Measurements from ENCODE around the gene MYH1. TPM values are rescaled to one million over a fixed set of nuclear protein-coding genes. Genes with fewer than 3 reads are reported as not detected.

The MYH1 gene
- total RNA-seq, 2 donors from 2014 or later, result not detected

- Mint-ChIP-seq H3K27ac (no peak overlapping the region), H3K27me3 (ENCODE audit: low read depth) (peaks cover 8% of the 10 kb centered on the region), H3K9me3 (peaks cover 0 to 5% of the 10 kb centered on the region in 2 donors), H3K4me3 (no peak overlapping the region), H3K4me1 (ENCODE audit: low read depth) (no peaks in the 10 kb centered on the region), H3K36me3 (ENCODE audit: insufficient read depth in 2 of 2) (no peaks in the 10 kb centered on the region)
- ATAC-seq (replicated peaks in 1 of 2), result no peak
- DNase-seq, result no peak
Measured at GRCh38 chr17:10526517-10526916, 8.2 kb upstream of the MYH1 start.

- H3K36me3 Mint-ChIP-seq (ENCODE audit: insufficient read depth in 2 of 2), result no peaks in the 10 kb centered on the region
- H3K9me3 Mint-ChIP-seq, result peaks cover 0 to 1% of the 10 kb centered on the region in 2 donors
- no peak overlapping the region for H3K4me3 Mint-ChIP-seq
- DNase-seq (no peak), ATAC-seq (replicated peaks in 1 of 2) (no peak)
- no peaks in the 10 kb centered on the region for H3K27me3 Mint-ChIP-seq (ENCODE audit: low read depth)
- H3K27ac Mint-ChIP-seq, result no peak overlapping the region
- no peaks in the 10 kb centered on the region for H3K4me1 Mint-ChIP-seq (ENCODE audit: low read depth)
Measured at GRCh38 chr17:10523064-10523463, 4.7 kb upstream of the MYH1 start.

DNA sequence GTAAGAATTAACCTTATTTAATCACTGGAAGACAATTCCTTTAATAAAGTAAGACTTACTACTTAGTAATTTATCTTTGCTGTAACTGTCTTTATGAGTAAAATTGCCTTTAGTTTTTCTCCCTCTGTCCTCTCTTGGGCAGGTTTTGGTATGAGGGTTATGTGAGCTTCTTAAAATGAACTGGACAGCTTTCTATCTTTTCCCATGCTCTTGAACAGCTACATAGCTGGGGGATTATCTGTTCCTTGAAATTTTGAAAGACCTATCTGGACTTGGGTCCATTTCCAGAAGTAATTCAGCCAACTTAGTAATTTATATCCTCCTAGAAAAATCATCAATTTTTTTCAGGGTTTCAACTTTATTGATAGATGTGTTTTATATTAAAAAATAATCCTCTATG is 3.6 kb upstream of the MYH1 start:
- Mint-ChIP-seq H3K4me1 (ENCODE audit: low read depth) (no peaks in the 10 kb centered on the region), H3K4me3 (no peak overlapping the region), H3K27me3 (ENCODE audit: low read depth) (no peaks in the 10 kb centered on the region), H3K36me3 (ENCODE audit: insufficient read depth in 2 of 2) (no peaks in the 10 kb centered on the region), H3K9me3 (no peaks in the 10 kb centered on the region), H3K27ac (no peak overlapping the region)
- ATAC-seq (replicated peaks in 1 of 2), result no peak
- no peak for DNase-seq

GRCh38 chr17:10516638-10517037 is 1.7 kb downstream of the MYH1 start:
- no peak for ATAC-seq (replicated peaks in 1 of 2)
- no peaks in the 10 kb centered on the region for H3K4me1 Mint-ChIP-seq (ENCODE audit: low read depth)
- no peak overlapping the region for H3K27ac Mint-ChIP-seq
- no peaks in the 10 kb centered on the region for H3K36me3 Mint-ChIP-seq (ENCODE audit: insufficient read depth in 2 of 2)
- no peaks in the 10 kb centered on the region for H3K27me3 Mint-ChIP-seq (ENCODE audit: low read depth)
- no peaks in the 10 kb centered on the region for H3K9me3 Mint-ChIP-seq
- no peak for DNase-seq
- no peak overlapping the region for H3K4me3 Mint-ChIP-seq

DNA sequence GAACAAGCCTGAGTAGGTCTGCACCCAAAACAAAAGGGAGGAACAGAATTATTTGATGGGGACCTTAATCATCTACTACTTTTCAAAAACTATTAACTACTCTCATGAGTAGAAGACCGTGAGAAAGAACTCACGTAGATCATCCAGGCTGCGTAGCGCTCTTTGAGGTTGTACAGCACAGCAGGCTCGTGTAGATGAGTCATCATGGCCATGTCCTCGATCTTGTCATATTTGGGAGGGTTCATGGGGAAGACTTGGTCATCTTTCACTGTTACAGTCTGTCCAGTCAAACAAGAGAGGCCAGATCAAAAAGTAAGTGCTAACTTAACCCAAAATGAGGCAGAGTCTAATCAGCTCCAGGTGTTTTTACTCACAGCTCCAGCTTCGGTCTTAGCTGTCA is 2.3 kb downstream of the MYH1 start:
- no peak overlapping the region for H3K4me3 Mint-ChIP-seq
- no peaks in the 10 kb centered on the region for H3K4me1 Mint-ChIP-seq (ENCODE audit: low read depth)
- H3K36me3 Mint-ChIP-seq (ENCODE audit: insufficient read depth in 2 of 2), result no peaks in the 10 kb centered on the region
- H3K27ac Mint-ChIP-seq, result no peak overlapping the region
- DNase-seq (no peak), ATAC-seq (replicated peaks in 1 of 2) (no peak)
- no peaks in the 10 kb centered on the region for H3K9me3 Mint-ChIP-seq
- H3K27me3 Mint-ChIP-seq (ENCODE audit: low read depth), result no peaks in the 10 kb centered on the region

DNA sequence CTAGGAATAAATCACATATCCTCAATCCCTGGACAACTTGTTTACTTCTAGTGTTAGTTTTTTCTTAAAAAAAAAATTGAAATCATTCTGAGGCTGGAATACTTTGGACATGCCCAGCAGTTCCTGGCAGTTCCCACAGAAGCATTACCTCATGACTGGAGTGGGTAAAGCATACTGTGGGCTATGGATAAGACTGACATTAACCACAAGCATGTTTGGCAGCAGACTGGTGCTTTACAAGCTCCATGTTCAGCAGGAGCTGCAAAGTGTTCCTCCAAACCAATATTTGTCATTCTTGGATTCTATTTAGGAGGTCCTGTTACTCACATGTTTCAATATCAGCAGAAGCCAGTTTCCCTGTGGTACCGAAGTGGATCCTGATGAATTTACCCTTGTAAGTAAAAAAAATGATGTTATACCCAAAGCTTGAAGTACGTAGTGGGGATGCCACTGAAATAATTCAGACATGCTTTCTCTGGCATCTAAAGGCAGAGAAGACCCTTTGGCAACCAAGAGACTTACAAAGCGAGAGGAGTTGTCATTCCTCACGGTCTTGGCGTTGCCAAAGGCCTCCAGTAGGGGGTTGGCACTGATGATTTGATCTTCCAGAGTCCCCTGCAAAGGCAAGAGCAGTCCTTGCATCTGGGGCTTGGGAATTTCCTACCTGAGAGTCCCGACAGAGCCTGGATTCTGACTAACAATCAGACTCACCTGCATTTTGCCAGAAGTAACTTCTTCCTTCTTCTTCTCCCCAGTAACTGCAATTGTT is 4.9 kb downstream of the MYH1 start:
- H3K36me3 Mint-ChIP-seq (ENCODE audit: insufficient read depth in 2 of 2), result no peaks in the 10 kb centered on the region
- no peaks in the 10 kb centered on the region for H3K9me3 Mint-ChIP-seq
- H3K27ac Mint-ChIP-seq, result no peak overlapping the region
- no peaks in the 10 kb centered on the region for H3K27me3 Mint-ChIP-seq (ENCODE audit: low read depth)
- DNase-seq (no peak), ATAC-seq (replicated peaks in 1 of 2) (no peak)
- no peaks in the 10 kb centered on the region for H3K4me1 Mint-ChIP-seq (ENCODE audit: low read depth)
- H3K4me3 Mint-ChIP-seq, result no peak overlapping the region

GRCh38 chr17:10512856-10513255 is 5.5 kb downstream of the MYH1 start:
- Mint-ChIP-seq H3K27ac (no peak overlapping the region), H3K9me3 (no peaks in the 10 kb centered on the region), H3K4me3 (no peak overlapping the region), H3K4me1 (ENCODE audit: low read depth) (no peaks in the 10 kb centered on the region), H3K36me3 (ENCODE audit: insufficient read depth in 2 of 2) (no peaks in the 10 kb centered on the region), H3K27me3 (ENCODE audit: low read depth) (no peaks in the 10 kb centered on the region)
- ATAC-seq (replicated peaks in 1 of 2), result no peak
- no peak for DNase-seq

DNA sequence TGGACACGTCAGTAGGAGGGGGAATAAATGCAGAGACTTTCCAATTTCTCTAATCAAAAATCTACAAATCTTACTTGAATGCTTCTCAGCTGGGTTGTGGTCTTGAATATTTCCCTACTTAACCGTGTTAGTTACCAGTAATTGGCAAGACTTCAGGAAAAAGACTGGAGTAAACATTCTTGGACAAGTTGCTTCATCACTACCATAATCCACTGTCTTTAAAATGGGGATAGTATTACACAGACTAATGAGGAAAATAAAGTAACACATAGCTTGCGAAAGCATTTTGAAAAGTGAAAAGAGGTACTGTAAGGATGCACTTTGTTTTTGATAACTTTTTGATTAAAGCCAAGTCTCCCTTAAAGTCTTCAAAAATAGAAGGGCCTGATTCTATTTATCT is 18.4 kb downstream of the MYH1 start:
- no peak overlapping the region for H3K4me3 Mint-ChIP-seq
- DNase-seq (no peak), ATAC-seq (replicated peaks in 1 of 2) (no peak)
- no peaks in the 10 kb centered on the region for H3K4me1 Mint-ChIP-seq (ENCODE audit: low read depth)
- H3K27me3 Mint-ChIP-seq (ENCODE audit: low read depth), result no peaks in the 10 kb centered on the region
- no peaks in the 10 kb centered on the region for H3K36me3 Mint-ChIP-seq (ENCODE audit: insufficient read depth in 2 of 2)
- no peak overlapping the region for H3K27ac Mint-ChIP-seq
- peaks cover 2 to 3% of the 10 kb centered on the region in 2 donors for H3K9me3 Mint-ChIP-seq

DNA sequence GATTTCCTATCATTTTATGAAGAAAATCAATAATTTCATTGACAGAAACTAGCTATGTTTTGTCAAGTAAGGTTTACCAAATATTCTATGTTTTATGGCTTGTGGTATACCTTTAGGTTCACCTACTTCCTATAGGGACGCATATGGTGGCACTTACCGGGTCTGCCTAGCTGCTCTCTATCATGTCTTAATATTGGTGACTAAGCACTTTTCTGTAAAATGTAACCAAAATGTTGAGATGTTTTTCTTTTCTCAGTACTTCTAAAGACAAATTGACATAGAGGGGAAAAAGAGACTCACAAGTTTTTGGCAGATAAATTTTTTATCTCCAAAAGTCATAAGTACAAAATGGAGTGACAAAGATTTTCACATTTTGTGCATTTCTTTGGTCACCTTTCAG is 26.3 kb downstream of the MYH1 start:
- no peak overlapping the region for H3K27ac Mint-ChIP-seq
- H3K4me1 Mint-ChIP-seq (ENCODE audit: low read depth), result no peaks in the 10 kb centered on the region
- peaks cover 13 to 14% of the 10 kb centered on the region in 2 donors for H3K36me3 Mint-ChIP-seq (ENCODE audit: insufficient read depth in 2 of 2)
- no peak for ATAC-seq (replicated peaks in 1 of 2)
- H3K9me3 Mint-ChIP-seq, result peaks cover 18 to 24% of the 10 kb centered on the region in 2 donors
- H3K27me3 Mint-ChIP-seq (ENCODE audit: low read depth), result no peaks in the 10 kb centered on the region
- H3K4me3 Mint-ChIP-seq, result no peak overlapping the region
- DNase-seq, result no peak

GRCh38 chr17:10482252-10482651 is 36.1 kb downstream of the MYH1 start:
- no peak for ATAC-seq (replicated peaks in 1 of 2)
- DNase-seq, result no peak
- Mint-ChIP-seq H3K9me3 (peaks cover 12 to 14% of the 10 kb centered on the region in 2 donors), H3K27me3 (ENCODE audit: low read depth) (no peaks in the 10 kb centered on the region), H3K27ac (no peak overlapping the region), H3K4me3 (no peak overlapping the region), H3K36me3 (ENCODE audit: insufficient read depth in 2 of 2) (peaks cover 6 to 7% of the 10 kb centered on the region in 2 donors), H3K4me1 (ENCODE audit: low read depth) (no peaks in the 10 kb centered on the region)

DNA sequence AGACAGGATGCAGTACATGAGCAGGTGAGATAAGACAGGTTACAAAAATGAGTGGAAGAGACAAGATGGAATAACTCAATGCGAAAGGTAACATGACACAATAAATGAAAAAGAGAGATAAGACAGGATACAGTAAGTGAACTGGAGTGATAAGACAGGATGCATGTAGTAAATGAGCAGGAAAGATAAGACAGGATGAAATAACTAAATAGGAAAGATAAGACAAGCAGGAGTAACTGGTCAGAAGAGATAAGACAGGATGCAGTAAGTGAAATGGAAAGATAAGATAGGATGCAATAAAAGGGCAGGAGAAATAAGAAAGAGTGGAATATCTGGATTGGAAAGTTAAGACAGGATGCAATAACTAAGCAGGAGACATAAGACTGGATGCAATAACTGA is 40.6 kb downstream of the MYH1 start:
- H3K9me3 Mint-ChIP-seq, result peaks cover 2 to 4% of the 10 kb centered on the region in 2 donors
- no peaks in the 10 kb centered on the region for H3K4me1 Mint-ChIP-seq (ENCODE audit: low read depth)
- ATAC-seq (replicated peaks in 1 of 2) (no peak), DNase-seq (no peak)
- H3K4me3 Mint-ChIP-seq, result no peak overlapping the region
- H3K27me3 Mint-ChIP-seq (ENCODE audit: low read depth), result no peaks in the 10 kb centered on the region
- H3K27ac Mint-ChIP-seq, result no peak overlapping the region
- H3K36me3 Mint-ChIP-seq (ENCODE audit: insufficient read depth in 2 of 2), result peaks cover 0 to 1% of the 10 kb centered on the region in 2 donors

GRCh38 chr17:10474536-10474935 is 43.8 kb downstream of the MYH1 start:
- Mint-ChIP-seq H3K36me3 (ENCODE audit: insufficient read depth in 2 of 2) (no peaks in the 10 kb centered on the region), H3K9me3 (no peaks in the 10 kb centered on the region), H3K27ac (no peak overlapping the region), H3K4me3 (no peak overlapping the region), H3K4me1 (ENCODE audit: low read depth) (no peaks in the 10 kb centered on the region), H3K27me3 (ENCODE audit: low read depth) (no peaks in the 10 kb centered on the region)
- DNase-seq, result no peak
- ATAC-seq (replicated peaks in 1 of 2), result no peak

GRCh38 chr17:10471858-10472257 is 46.5 kb downstream of the MYH1 start:
- DNase-seq (no peak), ATAC-seq (replicated peaks in 1 of 2) (no peak)
- H3K36me3 Mint-ChIP-seq (ENCODE audit: insufficient read depth in 2 of 2), result no peaks in the 10 kb centered on the region
- H3K27ac Mint-ChIP-seq, result no peak overlapping the region
- no peaks in the 10 kb centered on the region for H3K27me3 Mint-ChIP-seq (ENCODE audit: low read depth)
- H3K4me1 Mint-ChIP-seq (ENCODE audit: low read depth), result no peaks in the 10 kb centered on the region
- no peak overlapping the region for H3K4me3 Mint-ChIP-seq
- H3K9me3 Mint-ChIP-seq, result no peaks in the 10 kb centered on the region

DNA sequence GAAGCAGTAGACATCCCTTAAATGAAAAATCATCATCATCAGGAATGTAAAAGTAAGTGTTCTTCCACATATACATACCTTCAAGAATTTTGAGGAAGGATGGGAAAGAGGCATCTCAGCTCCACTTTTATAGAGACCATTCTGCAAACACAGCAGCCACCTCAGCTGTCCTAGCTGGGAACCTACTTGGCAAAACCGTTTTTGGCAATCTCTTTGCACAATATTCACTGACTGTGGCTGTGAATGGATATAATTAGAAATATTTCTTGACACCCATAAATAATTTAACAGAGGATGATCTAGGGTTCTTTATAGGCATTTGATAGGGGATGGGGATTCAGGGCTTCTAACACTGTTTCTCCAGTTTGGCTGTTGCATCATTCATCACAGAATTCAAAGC is 48.9 kb downstream of the MYH1 start, which contains the start of gene MYH4:
Gene MYH4 (minus strand): TSS at position 101 of the 400 bp plus-strand sequence. CDS start 2,814 bp downstream, outside the sequence.
- Mint-ChIP-seq H3K4me3 (no peak within 1 kb of the TSS), H3K4me1 (ENCODE audit: low read depth) (no peaks in the 10 kb centered on the region), H3K27me3 (ENCODE audit: low read depth) (peaks cover 4% of the 10 kb centered on the region), H3K27ac (no peak within 1 kb of the TSS), H3K36me3 (ENCODE audit: insufficient read depth in 2 of 2) (no peaks in the 10 kb centered on the region), H3K9me3 (no peaks in the 10 kb centered on the region)
- ATAC-seq (replicated peaks in 1 of 2) (no peak), DNase-seq (no peak)
